Kasumi-1 (cell line): ENCODE results near the gene PTMS.

Experiments used
- DNase-seq, 2 experiments: peaks; one replicate each; lab custom pipeline; 2025; lab: John Stamatoyannopoulos, UW

The PTMS gene

DNA sequence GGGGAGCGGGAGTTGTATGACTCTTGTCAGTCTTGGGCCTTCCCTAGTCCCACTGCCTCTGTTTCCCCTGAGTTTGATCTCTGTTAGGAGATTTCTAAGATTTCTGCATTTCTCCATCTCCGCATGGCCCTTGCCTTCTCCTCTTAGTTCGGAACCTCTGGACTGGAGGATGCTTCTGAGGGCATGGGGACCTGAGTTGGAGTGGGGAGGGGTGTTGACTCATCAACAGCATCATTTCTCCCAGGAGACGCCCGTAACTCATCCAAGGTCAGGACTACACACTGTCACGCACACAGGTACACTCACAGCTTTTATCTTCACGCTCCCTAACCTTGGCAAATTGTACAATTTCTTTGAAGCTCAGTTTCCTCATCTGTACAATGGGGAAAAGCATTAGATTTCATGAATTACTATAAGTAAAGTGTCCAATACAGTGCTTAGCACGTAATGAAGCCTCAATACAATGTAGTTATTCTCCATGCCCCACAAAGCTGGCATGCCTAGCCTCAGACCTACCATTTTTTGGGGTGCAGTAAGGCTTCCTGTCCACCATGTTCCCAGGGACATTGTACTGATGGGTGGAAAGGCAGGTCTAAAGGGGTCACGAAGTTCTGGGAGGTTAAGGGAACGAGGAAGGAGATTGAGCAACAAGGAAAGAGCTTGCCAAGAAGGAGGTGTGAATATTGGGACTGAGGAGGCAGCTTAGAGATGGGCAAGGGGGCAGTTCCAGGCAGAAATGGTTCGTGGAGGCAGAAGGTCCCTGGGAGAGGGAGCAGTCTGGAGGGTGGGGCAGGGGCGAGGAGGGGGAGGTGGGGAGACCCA lies 5.6 kb downstream of the PTMS start:
- no peak for DNase-seq

DNA sequence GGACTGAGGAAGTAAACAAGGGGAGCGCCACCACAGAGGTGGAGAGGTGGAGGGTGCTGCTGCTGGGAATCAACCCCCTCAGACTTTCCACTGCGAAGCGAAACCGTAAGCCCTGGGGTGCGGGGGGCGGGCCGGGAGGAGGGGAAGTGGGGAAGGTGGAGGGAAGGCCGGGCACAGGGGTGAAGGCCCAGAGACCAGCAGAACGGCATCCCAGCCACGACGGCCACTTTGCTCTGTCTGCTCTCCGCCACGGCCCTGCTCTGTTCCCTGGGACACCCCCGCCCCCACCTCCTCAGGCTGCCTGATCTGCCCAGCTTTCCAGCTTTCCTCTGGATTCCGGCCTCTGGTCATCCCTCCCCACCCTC lies 6.2 kb downstream of the PTMS start, which contains the start of gene LAG3:
LAG3 (plus strand) TSS at position 190 of the 365 bp plus-strand sequence. CDS start 333 bp downstream, outside the sequence.
- DNase-seq: no peak

DNA sequence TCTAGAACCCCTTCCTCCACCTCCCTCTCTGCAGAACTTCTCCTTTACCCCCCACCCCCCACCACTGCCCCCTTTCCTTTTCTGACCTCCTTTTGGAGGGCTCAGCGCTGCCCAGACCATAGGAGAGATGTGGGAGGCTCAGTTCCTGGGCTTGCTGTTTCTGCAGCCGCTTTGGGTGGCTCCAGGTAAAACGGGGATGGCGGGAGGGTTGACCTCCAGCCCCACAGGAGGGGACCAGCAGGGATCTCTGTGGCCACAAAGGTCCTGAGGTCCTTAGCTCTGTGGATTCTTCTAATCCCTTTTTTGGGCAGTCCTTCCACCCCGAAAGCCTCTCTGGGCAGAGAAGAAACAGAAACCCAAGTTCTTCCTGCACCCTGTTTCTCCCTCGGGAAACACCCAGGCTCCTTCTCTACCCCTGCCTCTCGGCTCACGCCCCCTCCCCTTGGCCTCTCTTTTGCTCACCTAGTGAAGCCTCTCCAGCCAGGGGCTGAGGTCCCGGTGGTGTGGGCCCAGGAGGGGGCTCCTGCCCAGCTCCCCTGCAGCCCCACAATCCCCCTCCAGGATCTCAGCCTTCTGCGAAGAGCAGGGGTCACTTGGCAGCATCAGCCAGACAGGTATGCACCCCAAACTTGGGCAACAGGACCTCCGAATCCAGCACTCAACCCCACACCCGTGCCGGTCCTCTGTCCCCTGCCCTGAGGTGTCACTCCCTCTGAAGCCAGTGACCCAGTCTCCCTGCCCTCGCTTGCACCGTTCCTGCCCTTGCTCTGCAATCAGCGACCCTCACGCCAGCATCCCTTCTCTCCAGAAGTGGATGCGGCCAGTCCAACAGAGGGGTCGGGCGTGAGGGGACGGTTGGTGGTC lies 6.8 kb downstream of the PTMS start:
- DNase-seq: no peak

DNA sequence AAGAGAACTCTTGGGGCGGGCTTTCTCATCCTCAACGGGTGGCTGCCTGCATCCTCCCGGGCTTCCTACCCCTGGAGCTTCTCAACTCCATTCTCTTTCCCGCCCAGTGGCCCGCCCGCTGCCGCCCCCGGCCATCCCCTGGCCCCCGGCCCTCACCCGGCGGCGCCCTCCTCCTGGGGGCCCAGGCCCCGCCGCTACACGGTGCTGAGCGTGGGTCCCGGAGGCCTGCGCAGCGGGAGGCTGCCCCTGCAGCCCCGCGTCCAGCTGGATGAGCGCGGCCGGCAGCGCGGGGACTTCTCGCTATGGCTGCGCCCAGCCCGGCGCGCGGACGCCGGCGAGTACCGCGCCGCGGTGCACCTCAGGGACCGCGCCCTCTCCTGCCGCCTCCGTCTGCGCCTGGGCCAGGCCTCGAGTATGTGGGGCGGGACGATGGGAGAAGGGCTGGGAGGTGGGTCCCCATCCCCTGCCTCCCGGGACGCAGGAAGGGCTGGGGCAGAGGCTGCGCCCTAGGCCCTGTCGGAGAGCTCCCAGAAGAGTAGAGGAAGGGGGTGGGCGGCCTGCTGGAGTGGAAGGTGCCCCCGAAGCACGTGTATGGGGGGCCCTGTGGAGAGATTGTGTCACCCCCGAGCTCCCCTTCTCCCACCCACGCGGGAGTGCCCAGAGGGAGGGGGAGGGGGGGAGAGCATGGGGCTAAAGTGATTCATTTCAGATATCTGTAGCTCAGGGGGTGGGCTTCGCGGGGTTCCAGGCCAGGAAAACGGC lies 7.6 kb downstream of the PTMS start:
- no peak for DNase-seq

DNA sequence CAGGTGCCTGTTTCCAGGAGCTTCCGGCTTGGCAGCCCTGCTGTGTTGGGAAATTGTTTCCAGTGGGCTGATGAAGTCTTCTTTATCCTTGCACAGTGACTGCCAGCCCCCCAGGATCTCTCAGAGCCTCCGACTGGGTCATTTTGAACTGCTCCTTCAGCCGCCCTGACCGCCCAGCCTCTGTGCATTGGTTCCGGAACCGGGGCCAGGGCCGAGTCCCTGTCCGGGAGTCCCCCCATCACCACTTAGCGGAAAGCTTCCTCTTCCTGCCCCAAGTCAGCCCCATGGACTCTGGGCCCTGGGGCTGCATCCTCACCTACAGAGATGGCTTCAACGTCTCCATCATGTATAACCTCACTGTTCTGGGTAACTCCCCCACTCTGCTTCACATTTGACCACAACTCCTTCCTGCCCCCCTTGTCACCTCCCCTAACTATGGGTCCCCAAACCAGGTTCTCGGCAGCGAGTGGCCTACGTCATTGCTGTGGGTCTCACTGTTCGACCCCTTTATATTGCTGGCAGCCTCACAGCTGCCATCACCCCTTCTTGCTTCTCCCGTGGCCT lies 8.4 kb downstream of the PTMS start:
- DNase-seq: no peak

DNA sequence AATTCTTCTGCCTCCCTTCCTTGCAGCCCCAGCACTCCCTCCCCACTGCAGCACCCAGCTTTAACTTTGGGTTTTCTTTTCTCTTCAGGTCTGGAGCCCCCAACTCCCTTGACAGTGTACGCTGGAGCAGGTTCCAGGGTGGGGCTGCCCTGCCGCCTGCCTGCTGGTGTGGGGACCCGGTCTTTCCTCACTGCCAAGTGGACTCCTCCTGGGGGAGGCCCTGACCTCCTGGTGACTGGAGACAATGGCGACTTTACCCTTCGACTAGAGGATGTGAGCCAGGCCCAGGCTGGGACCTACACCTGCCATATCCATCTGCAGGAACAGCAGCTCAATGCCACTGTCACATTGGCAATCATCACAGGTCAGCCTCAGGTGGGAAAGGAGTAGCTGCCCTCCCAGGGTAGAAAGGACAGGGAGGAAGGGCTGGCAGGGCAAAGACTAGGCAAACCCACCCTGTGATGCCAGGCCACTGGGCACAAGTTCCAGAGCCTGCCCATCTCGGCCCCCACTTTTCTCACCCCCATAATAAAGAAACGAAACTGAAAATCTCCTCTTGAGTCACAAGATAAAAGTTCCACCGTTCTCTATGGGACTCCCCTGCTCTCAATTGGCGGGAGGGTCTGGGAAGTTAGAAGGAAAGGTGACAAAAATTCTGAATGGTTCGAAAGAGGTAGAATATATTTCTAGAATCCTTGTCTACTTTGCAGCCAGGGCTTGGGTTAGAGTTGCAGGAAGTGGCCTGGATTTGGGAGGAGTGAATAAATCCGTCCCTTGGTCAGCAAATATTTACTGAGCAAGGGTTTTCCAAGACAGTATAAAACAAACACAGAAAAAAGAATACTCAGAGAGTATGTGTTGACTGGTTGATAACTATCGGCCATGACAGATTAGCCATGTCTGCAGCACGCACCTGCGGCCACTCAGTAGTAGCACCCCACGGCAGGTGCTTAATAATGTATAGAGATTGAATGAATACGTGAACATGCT lies 9.3 kb downstream of the PTMS start:
- DNase-seq: no peak

DNA sequence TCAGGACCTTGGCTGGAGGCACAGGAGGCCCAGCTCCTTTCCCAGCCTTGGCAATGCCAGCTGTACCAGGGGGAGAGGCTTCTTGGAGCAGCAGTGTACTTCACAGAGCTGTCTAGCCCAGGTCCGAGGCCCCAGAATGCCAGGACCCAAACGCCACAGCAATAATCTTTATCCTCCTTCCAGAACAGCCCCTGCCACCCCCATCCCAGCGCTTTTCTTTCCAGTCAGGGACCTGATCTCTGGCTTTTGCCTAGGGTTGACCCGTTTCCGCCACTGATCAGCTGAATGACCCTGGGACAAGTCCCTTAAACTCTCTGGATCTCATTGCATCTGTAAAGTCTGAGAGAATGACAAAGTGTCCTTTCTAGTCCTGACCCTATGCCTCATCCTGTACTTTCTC lies 11.2 kb downstream of the PTMS start:
- no peak for DNase-seq

DNA sequence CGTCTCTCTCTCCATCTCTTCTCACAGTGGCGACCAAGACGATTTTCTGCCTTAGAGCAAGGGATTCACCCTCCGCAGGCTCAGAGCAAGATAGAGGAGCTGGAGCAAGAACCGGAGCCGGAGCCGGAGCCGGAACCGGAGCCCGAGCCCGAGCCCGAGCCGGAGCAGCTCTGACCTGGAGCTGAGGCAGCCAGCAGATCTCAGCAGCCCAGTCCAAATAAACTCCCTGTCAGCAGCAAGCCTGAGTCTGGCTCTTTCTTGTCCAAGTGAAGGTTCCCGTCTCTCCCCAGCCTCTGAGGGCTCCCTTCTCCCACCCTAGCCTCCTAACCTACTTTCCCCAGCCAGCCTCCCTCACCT lies 12.0 kb downstream of the PTMS start:
- no peak for DNase-seq

DNA sequence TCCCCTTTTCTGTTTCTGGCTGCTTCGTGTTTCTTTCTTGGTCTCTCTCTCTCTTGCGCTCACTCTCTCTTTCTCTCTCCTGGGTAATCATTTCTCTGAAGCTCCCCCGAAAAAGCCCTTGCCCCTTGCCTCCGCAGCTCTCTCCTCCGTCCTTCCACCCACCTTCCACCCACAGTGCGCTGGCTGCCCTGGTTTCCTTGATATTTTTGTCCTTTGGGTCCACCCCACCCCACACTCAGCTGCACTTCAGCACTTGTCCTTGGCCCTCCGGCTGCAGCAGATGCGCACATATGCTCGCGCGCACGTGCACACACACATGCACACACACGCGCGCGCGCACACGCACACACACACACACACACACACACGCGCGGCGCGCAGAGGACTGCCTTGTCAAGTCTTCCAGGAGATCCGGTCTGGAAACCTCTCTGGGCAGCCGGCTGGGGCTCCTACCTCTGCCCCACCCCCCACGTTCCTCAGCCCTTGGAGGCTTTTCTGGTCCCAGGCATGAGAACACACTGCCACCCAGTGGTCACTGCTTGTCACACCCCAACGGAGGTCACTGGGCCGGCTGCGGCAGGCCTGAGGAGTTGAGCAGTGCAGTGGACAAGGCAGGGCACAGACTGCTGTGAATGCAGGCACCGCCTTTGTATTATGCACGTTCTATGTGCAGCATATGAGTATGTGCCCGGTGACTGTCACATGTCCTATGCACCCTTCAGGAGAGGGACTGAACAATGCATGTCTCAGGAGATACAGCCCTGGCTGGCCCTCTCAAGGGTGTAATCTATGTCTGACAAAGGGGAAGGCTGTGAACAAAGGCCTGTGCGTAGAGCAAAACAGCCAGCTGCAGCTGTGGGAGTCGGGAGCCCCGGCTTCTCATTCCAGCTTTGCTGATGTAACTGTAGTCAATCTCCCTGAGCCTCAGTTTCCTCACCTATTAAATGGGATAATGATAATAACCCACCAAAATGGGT lies 12.7 kb downstream of the PTMS start:
- DNase-seq: peak; percentile 55 to 67

DNA sequence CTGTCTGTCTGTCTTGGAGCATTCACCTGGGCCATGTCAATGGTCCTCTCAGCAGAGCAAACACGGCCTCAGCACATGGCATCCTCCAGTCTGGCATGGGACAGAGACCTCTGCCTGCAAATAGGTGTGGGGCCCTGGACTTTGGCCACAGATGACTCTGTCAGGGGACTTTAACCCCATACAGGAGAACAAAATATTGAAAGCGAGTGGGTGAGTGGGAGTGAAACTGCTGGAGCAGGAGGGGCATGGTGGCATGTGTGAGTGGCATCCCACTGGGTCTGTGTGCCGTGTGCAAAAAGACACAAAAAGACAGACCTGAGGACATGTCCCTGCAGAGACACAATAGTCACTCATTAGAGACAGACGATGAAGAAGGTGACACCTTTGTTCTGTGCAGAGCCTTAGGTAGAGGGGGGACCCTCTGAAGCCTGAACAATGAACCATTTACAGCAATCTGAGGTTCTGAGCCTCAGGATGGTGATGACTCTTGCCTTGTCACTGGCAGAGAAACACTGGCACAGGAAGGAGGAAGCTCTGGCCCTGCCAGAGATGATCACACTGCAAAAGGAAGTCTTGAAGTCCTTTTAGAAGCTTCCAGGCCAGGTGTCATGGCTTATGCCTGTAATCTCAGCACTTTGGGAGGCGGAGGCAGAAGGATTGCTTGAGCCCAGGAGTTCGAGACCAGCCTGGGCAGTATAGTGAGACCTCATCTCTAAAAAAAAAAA lies 13.7 kb downstream of the PTMS start:
- no peak for DNase-seq

DNA sequence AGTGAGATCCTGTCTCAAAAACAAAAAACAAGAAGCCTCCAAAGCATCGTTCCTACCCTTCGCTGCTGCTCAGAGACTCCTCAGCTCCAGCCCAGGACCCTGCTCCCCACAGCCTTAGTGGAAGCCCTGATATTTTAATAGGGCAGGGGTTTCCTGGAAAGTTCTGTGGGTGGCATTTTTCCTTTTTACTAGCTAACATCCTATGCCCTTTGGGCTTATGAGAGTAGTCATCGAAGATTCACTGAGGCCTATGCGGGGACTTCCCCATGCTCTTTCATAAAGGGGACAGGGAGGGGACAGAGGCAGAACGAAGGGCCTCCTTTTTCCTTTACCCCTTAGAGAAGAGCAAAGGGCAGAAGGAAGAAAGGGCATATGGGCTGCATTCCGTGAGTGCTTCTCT lies 14.4 kb downstream of the PTMS start:
- no peak for DNase-seq

DNA sequence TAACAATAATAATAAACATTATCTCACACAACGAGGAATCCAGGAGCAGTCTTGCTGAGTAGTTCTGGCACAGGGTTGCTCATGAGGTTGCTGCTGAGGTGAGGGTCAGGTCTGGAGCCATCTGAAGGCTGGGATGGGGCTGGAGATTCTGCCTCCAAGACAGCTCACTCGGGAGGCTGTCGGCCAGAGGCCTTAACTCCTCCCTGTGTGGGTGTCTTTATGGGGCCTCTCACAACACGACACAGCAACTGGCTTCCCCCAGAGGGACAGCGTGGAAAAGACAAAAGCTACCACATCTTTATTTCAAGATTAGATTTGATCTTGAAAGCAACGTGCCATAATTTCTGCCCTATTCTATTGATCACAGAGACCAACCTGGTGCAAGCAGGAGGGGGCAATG lies 16.0 kb downstream of the PTMS start:
- DNase-seq: no peak

DNA sequence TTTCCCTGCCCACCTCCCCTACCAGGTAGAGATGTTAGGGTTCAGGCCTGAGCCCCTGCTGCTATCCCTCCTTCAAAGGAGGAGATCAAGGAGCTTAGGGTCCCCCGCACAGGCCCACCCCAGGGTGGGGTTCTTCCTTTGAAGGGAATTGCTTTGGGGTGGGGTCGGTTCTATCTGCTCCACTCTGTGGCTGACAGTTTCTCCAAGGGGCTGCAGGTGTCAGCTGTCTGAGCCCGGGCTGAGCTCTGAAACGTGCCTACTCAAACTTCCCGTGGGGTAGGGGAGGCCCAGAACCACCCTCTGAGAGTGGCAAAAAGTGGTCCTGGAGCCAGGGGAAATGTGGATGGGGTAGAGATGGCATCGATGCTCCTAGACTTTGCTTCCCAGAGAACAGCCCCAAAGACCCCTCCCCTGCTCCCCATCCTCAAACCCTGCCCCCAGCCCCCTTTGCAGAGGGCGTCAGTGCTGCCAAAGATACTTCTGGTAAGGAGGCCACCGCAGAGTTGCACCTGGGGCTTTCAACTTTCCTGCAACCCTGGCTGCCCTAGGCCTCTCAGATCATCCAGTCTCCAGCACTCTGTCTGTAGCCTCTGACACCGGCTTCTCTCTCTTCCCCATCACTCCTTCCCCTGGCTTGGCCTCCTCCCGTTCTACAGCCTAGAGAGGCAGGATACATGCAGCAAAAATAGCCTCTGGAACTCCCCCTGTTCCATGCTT lies 16.8 kb downstream of the PTMS start:
- DNase-seq: no peak

DNA sequence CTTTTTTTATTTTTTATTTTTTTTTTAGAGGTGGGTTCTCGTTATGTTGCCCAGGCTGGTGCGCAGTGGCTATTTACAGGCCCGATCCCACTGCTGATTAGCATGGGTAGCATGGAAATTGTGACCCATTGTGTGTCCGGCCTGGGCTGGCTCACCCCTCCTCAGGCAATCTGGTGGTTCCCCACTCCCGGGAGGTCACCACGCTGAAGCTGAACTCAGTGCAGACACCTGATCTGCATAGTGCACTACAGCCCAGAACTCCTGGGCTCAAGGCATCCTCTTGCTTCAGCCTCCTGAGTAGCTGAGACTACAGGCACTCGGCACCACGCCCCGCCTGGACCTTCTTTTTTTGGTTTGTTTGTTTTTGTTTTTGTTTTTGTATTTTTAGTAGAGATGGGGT lies 17.7 kb downstream of the PTMS start:
- no peak for DNase-seq

DNA sequence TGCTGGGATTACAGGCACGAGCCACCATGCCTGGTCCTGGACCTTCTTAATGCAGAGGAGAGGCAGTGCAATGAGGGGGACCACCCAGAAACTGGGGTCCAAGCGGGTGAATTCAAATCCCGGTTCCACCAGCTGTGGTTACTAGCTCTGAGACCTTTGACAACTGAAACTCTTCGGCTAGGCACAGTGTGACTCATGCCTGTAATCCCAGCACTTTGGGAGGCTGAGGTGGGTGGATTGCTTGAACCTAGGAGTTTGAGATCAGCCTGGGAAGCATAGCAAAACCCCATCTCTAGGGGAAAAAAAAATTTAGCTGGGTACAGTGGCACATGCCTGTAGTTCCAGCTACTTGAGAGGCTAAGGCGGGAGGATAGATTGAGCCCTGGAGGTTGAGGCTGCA lies 18.1 kb downstream of the PTMS start:
- no peak for DNase-seq

DNA sequence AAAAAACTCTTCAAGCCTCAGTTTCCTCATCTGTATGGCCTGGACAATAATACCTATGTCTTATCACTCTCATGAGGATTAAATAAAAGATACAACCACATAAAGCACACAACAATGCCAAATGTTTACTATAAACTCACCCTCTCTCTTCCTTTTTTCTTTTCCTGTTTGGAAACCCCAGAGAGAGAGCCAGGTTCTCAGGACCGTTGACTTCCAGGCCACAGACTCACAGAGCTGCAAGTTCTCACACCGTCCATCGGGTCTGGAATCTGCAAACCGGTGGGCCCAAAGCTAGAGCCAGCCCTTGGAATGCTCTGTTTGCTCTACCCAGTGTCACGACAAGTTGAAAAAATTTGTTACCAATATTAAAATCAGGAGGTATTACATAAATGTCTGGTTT lies 18.6 kb downstream of the PTMS start:
- no peak for DNase-seq

DNA sequence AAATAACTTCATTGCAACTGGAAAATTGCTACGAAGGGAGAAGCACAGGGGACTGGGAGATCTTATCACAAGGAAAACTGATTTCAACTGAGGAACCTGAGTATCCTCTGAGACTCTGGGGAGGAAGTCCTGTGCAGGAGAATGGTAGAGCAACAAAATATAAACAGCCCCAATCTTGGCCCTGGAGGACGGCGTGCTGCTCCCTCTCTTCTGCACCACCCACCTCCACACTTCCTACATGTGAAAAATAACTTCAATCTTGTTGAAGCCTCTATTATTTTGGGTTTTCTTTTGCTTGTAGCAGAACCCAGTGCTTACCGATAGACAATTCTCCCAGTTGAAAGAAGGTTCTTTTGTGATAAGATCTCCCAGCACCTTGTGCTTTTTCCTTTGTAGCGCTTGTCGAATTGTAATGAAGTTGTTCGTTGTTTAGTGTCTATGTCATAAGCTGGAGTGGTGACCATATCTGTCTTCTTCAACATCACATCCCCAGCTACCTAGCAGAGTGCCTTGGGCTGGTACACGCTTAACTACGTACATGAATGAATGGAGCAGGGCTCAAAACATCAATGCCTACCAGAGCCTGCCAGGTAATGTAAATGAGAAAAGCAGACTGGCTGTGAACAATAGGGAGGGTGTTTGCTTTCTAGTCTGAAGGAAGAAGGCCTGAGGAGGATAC lies 20.4 kb downstream of the PTMS start:
- no peak for DNase-seq

DNA sequence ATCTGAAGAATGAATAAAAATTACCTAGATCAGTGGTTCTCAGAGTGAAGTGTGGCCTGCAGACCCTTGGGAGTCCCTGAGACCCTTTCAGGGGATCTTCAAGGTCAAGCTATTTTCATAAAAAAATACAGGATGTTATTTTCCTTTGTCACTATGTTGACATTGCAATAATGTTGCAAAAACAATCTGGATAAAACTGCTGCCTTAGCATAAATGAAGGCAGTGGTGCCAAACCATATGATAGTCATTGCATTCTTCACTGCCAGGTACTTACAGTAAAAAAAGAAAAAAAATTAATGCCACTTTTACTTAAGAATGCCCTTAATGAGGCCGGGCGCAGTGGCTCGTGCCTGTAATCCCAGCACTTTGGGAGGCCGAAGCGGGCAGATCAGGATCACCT lies 21.1 kb downstream of the PTMS start:
- DNase-seq: no peak
